Upper lobe of left lung (tissue), 4 donors: Measurements from ENCODE around the gene DGLUCY.

ENCODE experiments used
- EP300 ChIP-seq, 4 donors: sonication (generic); formaldehyde crosslinking; IDR thresholded peaks; one replicate each; pipeline ENCODE4 v1.5.1; 2017; ENCODE audit warnings: antibody characterized with exemption in 4 of 4, control low read depth in 2 of 4
- TF ChIP-seq, protein P1 (sequence below), 6 experiments: fragments of 450-650 bp in 4 of 6; fragments of 200-600 bp in 2 of 6; sonication (generic) in 2 of 6; IDR thresholded peaks; one replicate each; pipeline ENCODE4 v1.5.1; 2016 to 2019; ENCODE audit warnings: antibody characterized with exemption in 6 of 6

DNA sequence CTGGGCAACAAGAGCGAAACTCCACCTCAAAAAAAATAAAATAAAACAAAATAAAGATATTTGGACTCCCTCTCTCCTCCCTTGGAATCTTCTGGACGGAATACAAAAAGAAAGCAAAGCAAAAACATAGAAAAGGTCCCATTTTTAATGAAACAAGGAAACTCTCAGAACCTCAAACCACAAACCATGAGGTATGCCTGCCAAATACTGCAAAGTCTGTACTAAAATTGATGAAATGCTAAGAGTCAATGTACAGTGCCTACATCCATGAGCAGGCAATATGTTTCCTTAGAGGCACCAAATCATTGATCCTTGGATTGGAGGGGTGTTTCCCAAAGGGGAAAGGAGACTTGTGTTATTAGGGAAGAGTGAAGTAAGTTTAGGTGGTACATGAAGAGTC lies 45.2 kb upstream of the DGLUCY start:
- TF ChIP-seq, protein P1, sequence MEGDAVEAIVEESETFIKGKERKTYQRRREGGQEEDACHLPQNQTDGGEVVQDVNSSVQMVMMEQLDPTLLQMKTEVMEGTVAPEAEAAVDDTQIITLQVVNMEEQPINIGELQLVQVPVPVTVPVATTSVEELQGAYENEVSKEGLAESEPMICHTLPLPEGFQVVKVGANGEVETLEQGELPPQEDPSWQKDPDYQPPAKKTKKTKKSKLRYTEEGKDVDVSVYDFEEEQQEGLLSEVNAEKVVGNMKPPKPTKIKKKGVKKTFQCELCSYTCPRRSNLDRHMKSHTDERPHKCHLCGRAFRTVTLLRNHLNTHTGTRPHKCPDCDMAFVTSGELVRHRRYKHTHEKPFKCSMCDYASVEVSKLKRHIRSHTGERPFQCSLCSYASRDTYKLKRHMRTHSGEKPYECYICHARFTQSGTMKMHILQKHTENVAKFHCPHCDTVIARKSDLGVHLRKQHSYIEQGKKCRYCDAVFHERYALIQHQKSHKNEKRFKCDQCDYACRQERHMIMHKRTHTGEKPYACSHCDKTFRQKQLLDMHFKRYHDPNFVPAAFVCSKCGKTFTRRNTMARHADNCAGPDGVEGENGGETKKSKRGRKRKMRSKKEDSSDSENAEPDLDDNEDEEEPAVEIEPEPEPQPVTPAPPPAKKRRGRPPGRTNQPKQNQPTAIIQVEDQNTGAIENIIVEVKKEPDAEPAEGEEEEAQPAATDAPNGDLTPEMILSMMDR (IDR thresholded peaks at IDR 0.05), result no peak
- no peak for TF ChIP-seq EP300 (IDR thresholded peaks at IDR 0.05)
